Activated T-cell treated with anti-CD3 and anti-CD28 coated beads, Interleukin-2, amount 50 U/mL, for 4 hours (primary cell): ENCODE data around the gene USB1. TPM values are rescaled to one million over a fixed set of nuclear protein-coding genes. Genes with fewer than 3 reads are reported as not detected.

ENCODE experiments used
- ATAC-seq, 2 donors: fragments of 200-7000 bp; cut with Tn5 transposase; one replicate each; pipeline ENCODE4 v1.10.0; 2021
- DNase-seq: peaks from one replicate; pipeline ENCODE4 v3.0.0-alpha.2; 2020
- H3K27me3 Mint-ChIP-seq: one replicate; pipeline ENCODE4 v1.8.0; 2021; ENCODE audit warnings: low read depth, mixed read lengths
- H3K36me3 Mint-ChIP-seq: one replicate; pipeline ENCODE4 v1.8.0; 2022; ENCODE audit warnings: mixed read lengths; ENCODE audit not compliant: insufficient read depth
- H3K4me1 Mint-ChIP-seq: one replicate; pipeline ENCODE4 v1.8.0; 2021; ENCODE audit warnings: low read depth, mixed read lengths
- H3K4me3 Mint-ChIP-seq: one replicate; pipeline ENCODE4 v1.8.0; 2021; ENCODE audit warnings: mild to moderate bottlenecking, moderate library complexity, mixed read lengths
- H3K9me3 Mint-ChIP-seq: one replicate; pipeline ENCODE4 v1.8.0; 2021; ENCODE audit warnings: mixed read lengths
- total RNA-seq, 3 donors: library from RNA; stranded (reverse); gene quantifications; one replicate each; pipeline ENCODE4 v1.2.1, GENCODE V29; 2021

USB1 gene
- total RNA-seq, 3 donors from 2014 or later, result 75.0 to 78.8 (median 75.7) TPM

- ATAC-seq (peak; percentile 29 to 31), DNase-seq (no peak)
- no peaks in the 10 kb centered on the region for H3K36me3 Mint-ChIP-seq
- H3K4me1 Mint-ChIP-seq, result peaks cover 10% of the 10 kb centered on the region
- H3K27me3 Mint-ChIP-seq, result peaks cover 10% of the 10 kb centered on the region
- no peak overlapping the region for H3K4me3 Mint-ChIP-seq
- no peaks in the 10 kb centered on the region for H3K9me3 Mint-ChIP-seq
Observed at GRCh38 chr16:58026139-58026704, 25.0 kb downstream of the USB1 start.

GRCh38 chr16:58026705-58027160, 25.5 kb downstream of the USB1 start:
- H3K27me3 Mint-ChIP-seq, result peaks cover 10% of the 10 kb centered on the region
- ATAC-seq (no peak), DNase-seq (no peak)
- H3K36me3 Mint-ChIP-seq, result no peaks in the 10 kb centered on the region
- H3K4me3 Mint-ChIP-seq, result peak overlapping the region; percentile 35
- peaks cover 10% of the 10 kb centered on the region for H3K4me1 Mint-ChIP-seq
- no peaks in the 10 kb centered on the region for H3K9me3 Mint-ChIP-seq

GRCh38 chr16:58027161-58027915, 26.1 kb downstream of the USB1 start:
- no peaks in the 10 kb centered on the region for H3K36me3 Mint-ChIP-seq
- no peaks in the 10 kb centered on the region for H3K9me3 Mint-ChIP-seq
- DNase-seq, result no peak
- H3K4me1 Mint-ChIP-seq, result peaks cover 10% of the 10 kb centered on the region
- ATAC-seq, result no peak
- peak overlapping the region; percentile 35 for H3K4me3 Mint-ChIP-seq
- H3K27me3 Mint-ChIP-seq, result peaks cover 10% of the 10 kb centered on the region

- no peak overlapping the region for H3K4me3 Mint-ChIP-seq
Observed at GRCh38 chr16:58027916-58028455, 26.8 kb downstream of the USB1 start.

GRCh38 chr16:58028541-58029070, 27.4 kb downstream of the USB1 start:
- H3K4me3 Mint-ChIP-seq, result no peak overlapping the region

More at GRCh38 chr16:58027916-58028455, 26.8 kb downstream of the USB1 start:
- DNase-seq (no peak), ATAC-seq (no peak)
- H3K36me3 Mint-ChIP-seq, result no peaks in the 10 kb centered on the region
- H3K27me3 Mint-ChIP-seq, result peaks cover 10% of the 10 kb centered on the region
- no peaks in the 10 kb centered on the region for H3K9me3 Mint-ChIP-seq
- H3K4me1 Mint-ChIP-seq, result peaks cover 10% of the 10 kb centered on the region

GRCh38 chr16:58029410-58029809, 28.2 kb downstream of the USB1 start:
- Mint-ChIP-seq H3K27me3 (peaks cover 10% of the 10 kb centered on the region), H3K4me1 (peaks cover 7% of the 10 kb centered on the region), H3K36me3 (no peaks in the 10 kb centered on the region), H3K4me3 (no peak overlapping the region), H3K9me3 (no peaks in the 10 kb centered on the region)
- no peak for DNase-seq
- no peak for ATAC-seq

More at GRCh38 chr16:58028541-58029070, 27.4 kb downstream of the USB1 start:
- ATAC-seq (no peak), DNase-seq (no peak)
- Mint-ChIP-seq H3K9me3 (no peaks in the 10 kb centered on the region), H3K36me3 (no peaks in the 10 kb centered on the region), H3K4me1 (peaks cover 10% of the 10 kb centered on the region), H3K27me3 (peaks cover 10% of the 10 kb centered on the region)

- Mint-ChIP-seq H3K36me3 (no peaks in the 10 kb centered on the region), H3K4me3 (no peak overlapping the region), H3K27me3 (peaks cover 10% of the 10 kb centered on the region), H3K4me1 (no peaks in the 10 kb centered on the region), H3K9me3 (no peaks in the 10 kb centered on the region)
- DNase-seq (no peak), ATAC-seq (no peak)
Observed at GRCh38 chr16:58030136-58030840, 29.1 kb downstream of the USB1 start.

GRCh38 chr16:58031016-58031800, 30.0 kb downstream of the USB1 start:
- peaks cover 10% of the 10 kb centered on the region for H3K27me3 Mint-ChIP-seq
- H3K36me3 Mint-ChIP-seq, result no peaks in the 10 kb centered on the region
- H3K9me3 Mint-ChIP-seq, result no peaks in the 10 kb centered on the region
- H3K4me3 Mint-ChIP-seq, result no peak overlapping the region
- H3K4me1 Mint-ChIP-seq, result no peaks in the 10 kb centered on the region
- ATAC-seq (no peak), DNase-seq (no peak)

GRCh38 chr16:58032710-58033293, 31.6 kb downstream of the USB1 start:
- Mint-ChIP-seq H3K4me1 (no peaks in the 10 kb centered on the region), H3K36me3 (no peaks in the 10 kb centered on the region), H3K9me3 (no peaks in the 10 kb centered on the region), H3K4me3 (no peak overlapping the region), H3K27me3 (peaks cover 10% of the 10 kb centered on the region)
- ATAC-seq, result no peak
- no peak for DNase-seq

GRCh38 chr16:58034128-58034685, 33.0 kb downstream of the USB1 start:
- H3K9me3 Mint-ChIP-seq, result no peaks in the 10 kb centered on the region
- ATAC-seq (no peak), DNase-seq (no peak)
- H3K4me1 Mint-ChIP-seq, result no peaks in the 10 kb centered on the region
- no peak overlapping the region for H3K4me3 Mint-ChIP-seq
- H3K27me3 Mint-ChIP-seq, result peaks cover 3% of the 10 kb centered on the region
- no peaks in the 10 kb centered on the region for H3K36me3 Mint-ChIP-seq

- no peak overlapping the region for H3K4me3 Mint-ChIP-seq
- no peak for ATAC-seq
- H3K4me1 Mint-ChIP-seq, result no peaks in the 10 kb centered on the region
- no peaks in the 10 kb centered on the region for H3K27me3 Mint-ChIP-seq
- H3K9me3 Mint-ChIP-seq, result no peaks in the 10 kb centered on the region
- no peak for DNase-seq
- no peaks in the 10 kb centered on the region for H3K36me3 Mint-ChIP-seq
Observed at GRCh38 chr16:58034774-58035173, 33.6 kb downstream of the USB1 start.

GRCh38 chr16:58035356-58036170, 34.4 kb downstream of the USB1 start:
- ATAC-seq, result no peak
- Mint-ChIP-seq H3K9me3 (no peaks in the 10 kb centered on the region), H3K27me3 (no peaks in the 10 kb centered on the region), H3K4me3 (no peak overlapping the region), H3K36me3 (no peaks in the 10 kb centered on the region), H3K4me1 (no peaks in the 10 kb centered on the region)
- no peak for DNase-seq
